DND-41 (cell line): ENCODE data around the gene PRR15L.

Experiments
- CTCF ChIP-seq: IDR thresholded peaks from 2 replicates; pipeline ENCODE4 v1.5.1; 2012; ENCODE audit warnings: borderline replicate concordance, low read length, moderate library complexity, mild to moderate bottlenecking; ENCODE audit not compliant: poor library complexity, severe bottlenecking; ENCODE audit errors: extremely low read depth
- EZH2 ChIP-seq: IDR thresholded peaks from 3 replicates; pipeline ENCODE4 v1.6.1; 2012; ENCODE audit warnings: borderline replicate concordance, low read depth, mild to moderate bottlenecking, moderate library complexity, low read length, inconsistent platforms; ENCODE audit not compliant: severe bottlenecking

DNA sequence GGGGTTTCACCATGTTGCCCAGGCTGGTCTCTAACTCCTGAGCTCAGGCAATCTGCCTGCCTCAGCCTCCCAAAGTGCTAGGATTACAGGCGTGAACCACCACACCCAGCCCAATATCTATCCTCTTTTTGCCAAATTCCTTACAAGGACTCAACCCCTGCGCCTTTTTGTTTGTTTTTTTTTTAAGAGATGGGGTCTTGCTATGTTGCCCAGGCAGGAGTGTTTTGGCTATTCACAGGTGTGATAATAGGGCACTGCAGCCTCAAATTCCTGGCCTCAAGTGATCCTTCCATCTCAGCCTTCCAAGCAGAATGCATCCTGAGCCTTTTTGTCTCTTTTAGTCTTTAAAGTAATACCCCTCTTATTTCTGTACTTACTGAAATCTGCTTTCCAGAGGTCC is 44.6 kb downstream of the PRR15L start:
- TF ChIP-seq CTCF = no peak
- no peak for TF ChIP-seq EZH2
